Globus pallidus (tissue), 1 donor: ENCODE data around the gene SPATA31D3.
"Not testable (repeated sequence)": the region's sequence is repeated elsewhere in the genome, so short reads cannot be mapped to it uniquely, and the experiment has no call there.

Experiments
- DNase-seq: peaks from one replicate; pipeline ENCODE4 v3.0.0-alpha.2; 2015; ENCODE audit warnings: low spot score

The SPATA31D3 gene

GRCh38 chr9:81979196-81979595, 35.9 kb downstream of the SPATA31D3 start:
- DNase-seq: no peak

- no peak for DNase-seq
Observed at GRCh38 chr9:81980568-81980967, 37.3 kb downstream of the SPATA31D3 start.

GRCh38 chr9:81981883-81982282, 38.6 kb downstream of the SPATA31D3 start:
- no peak for DNase-seq

GRCh38 chr9:81984928-81985327, 41.6 kb downstream of the SPATA31D3 start:
- DNase-seq: no peak

- DNase-seq: no peak
Observed at GRCh38 chr9:81986051-81986450, 42.8 kb downstream of the SPATA31D3 start.

GRCh38 chr9:81988472-81988871, 45.2 kb downstream of the SPATA31D3 start, which contains the start of gene SPATA31D1:
Gene SPATA31D1, plus strand, starts transcription at chr9:81988772. Its CDS starts 47 bp downstream, at chr9:81988819.
- not testable (repeated sequence) for DNase-seq

- no peak for DNase-seq
Observed at GRCh38 chr9:81989700-81990099, 46.4 kb downstream of the SPATA31D3 start.

GRCh38 chr9:81993656-81994055, 50.4 kb downstream of the SPATA31D3 start:
- DNase-seq: no peak
